Non-pigmented ciliary epithelial cell (primary cell): ENCODE results near the gene MTOR.
A peak's percentile ranks its signal among the peaks of the same experiment; 100 is the strongest.
"Not testable (repeated sequence)": the region's sequence is repeated elsewhere in the genome, so short reads cannot be mapped to it uniquely, and the experiment has no call there.

ENCODE experiments used
- DNase-seq: peaks from one replicate; pipeline ENCODE4 v3.0.0-alpha.2; 2010; ENCODE audit warnings: low read depth

MTOR gene

GRCh38 chr1:11180342-11180744 is 82.0 kb downstream of the MTOR start:
- DNase-seq, result no peak

GRCh38 chr1:11179749-11180148 is 82.6 kb downstream of the MTOR start:
- DNase-seq, result not testable (repeated sequence)

- DNase-seq, result no peak
Measured at GRCh38 chr1:11179125-11179524, 83.2 kb downstream of the MTOR start.

- no peak for DNase-seq
Measured at GRCh38 chr1:11178021-11179015, 84.0 kb downstream of the MTOR start.

- DNase-seq, result no peak
Measured at GRCh38 chr1:11176081-11176706, 86.2 kb downstream of the MTOR start.

- no peak for DNase-seq
Measured at GRCh38 chr1:11175461-11175860, 86.9 kb downstream of the MTOR start.

- DNase-seq, result no peak
Measured at GRCh38 chr1:11174261-11174942, 87.9 kb downstream of the MTOR start.

DNA sequence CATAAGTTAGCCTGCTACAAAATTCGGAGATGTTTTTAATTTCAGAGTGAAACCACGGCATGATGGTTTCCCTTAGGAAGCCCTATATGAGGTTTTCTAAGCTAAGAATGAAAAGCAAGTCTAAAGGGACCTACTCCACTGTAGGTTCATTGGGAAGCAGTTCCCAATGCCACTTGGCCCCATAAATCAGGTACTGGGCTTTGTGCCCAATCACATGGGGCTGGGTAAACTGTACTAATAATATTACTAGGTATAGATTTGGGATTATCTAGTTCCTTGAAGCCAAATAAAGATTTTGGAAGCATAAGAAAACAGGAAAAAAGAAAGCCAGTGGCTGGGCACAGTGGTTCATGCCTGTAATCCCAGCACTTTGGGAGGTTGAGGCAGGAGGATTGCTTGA is 92.2 kb downstream of the MTOR start:
- no peak for DNase-seq

DNA sequence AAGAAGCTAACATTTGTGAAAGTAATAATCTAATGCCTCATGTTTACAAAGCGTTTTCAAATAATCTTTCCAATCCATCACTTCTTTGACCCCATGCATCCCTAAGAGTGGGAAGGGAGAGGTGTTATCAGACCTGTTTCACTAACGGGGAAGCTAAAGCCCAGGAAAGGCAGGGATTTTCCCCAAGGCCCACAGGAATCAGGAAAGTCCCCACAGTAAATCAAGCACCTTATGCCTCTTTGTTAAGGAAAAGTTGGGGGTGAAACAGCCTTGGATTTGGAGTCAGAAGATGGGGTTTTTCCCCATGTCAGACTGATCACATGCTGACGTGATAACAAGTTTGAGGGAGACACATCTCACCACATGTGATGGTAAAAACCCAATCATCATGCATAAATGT is 93.1 kb downstream of the MTOR start:
- DNase-seq, result no peak

- no peak for DNase-seq
Measured at GRCh38 chr1:11168731-11169130, 93.6 kb downstream of the MTOR start.

GRCh38 chr1:11166744-11167143 is 95.6 kb downstream of the MTOR start:
- not testable (repeated sequence) for DNase-seq

DNA sequence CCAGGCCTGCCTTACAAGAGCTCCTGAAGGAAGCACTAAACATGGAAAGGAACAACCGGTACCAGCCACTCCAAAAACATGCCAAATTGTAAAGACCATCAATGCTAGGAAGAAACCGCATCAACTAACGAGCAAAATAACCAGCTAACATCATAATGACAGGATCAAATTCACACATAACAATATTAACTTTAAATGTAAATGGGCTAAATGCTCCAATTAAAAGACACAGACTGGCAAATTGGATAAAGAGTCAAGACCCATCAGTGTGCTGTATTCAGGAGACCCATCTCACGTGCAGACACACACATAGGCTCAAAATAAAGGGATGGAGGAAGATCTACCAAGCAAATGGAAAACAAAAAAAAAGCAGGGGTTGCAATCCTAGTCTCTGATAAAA is 99.6 kb downstream of the MTOR start:
- not testable (repeated sequence) for DNase-seq

DNA sequence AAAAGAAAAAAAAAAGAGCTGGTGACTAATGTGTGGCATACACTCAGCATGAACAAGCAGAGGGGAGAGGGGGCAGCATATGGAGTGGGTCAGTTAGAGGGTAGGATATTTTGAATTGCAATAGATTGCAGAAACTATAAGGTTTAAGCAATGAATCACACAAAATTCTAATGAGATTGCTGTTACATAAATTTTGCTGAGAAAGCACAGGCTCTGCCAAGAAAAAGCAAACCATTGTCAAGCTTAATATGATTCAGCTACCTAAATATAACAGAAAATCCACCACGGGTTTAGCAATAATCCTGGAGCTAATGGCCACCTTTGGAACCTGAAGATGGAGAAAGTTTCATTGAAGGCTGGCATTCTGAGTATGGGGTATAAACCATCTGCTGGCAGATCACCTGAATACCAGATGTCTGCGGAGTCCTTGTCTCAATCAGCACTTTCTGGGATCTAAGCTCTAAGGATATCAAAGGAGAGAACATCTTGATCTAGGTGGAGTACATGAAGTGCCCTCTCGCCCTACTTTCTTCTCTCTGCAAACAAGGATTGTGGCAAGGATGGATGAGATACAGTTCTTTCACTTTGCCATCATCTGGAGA is 103.5 kb downstream of the MTOR start:
- DNase-seq, result peak; percentile 89

GRCh38 chr1:11158291-11158690 is 104.1 kb downstream of the MTOR start:
- no peak for DNase-seq

- no peak for DNase-seq
Measured at GRCh38 chr1:11157867-11158266, 104.5 kb downstream of the MTOR start.

GRCh38 chr1:11157394-11157793 is 105.0 kb downstream of the MTOR start:
- no peak for DNase-seq

- DNase-seq, result no peak
Measured at GRCh38 chr1:11156963-11157362, 105.4 kb downstream of the MTOR start.

GRCh38 chr1:11156441-11156840 is 105.9 kb downstream of the MTOR start:
- no peak for DNase-seq

- no peak for DNase-seq
Measured at GRCh38 chr1:11153184-11153583, 109.2 kb downstream of the MTOR start.

DNA sequence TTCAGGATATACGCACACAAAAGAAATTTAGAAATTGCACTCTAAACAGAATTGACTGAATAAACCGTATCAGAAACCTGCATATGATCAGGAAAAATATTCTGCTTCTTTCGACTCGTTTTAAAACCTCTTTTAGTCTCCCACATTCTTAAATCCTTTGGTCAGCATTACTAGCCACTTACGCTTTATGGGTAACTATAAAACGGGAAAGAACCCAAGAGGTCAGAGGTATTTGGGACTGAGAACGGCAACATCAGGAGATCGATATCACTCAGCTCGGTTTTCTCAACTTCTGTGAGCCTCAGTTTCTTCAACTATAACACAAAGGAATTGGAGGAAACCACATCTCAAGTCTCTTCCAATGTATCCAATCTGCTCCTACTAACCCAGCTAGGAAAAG is 109.6 kb downstream of the MTOR start:
- DNase-seq, result no peak

DNA sequence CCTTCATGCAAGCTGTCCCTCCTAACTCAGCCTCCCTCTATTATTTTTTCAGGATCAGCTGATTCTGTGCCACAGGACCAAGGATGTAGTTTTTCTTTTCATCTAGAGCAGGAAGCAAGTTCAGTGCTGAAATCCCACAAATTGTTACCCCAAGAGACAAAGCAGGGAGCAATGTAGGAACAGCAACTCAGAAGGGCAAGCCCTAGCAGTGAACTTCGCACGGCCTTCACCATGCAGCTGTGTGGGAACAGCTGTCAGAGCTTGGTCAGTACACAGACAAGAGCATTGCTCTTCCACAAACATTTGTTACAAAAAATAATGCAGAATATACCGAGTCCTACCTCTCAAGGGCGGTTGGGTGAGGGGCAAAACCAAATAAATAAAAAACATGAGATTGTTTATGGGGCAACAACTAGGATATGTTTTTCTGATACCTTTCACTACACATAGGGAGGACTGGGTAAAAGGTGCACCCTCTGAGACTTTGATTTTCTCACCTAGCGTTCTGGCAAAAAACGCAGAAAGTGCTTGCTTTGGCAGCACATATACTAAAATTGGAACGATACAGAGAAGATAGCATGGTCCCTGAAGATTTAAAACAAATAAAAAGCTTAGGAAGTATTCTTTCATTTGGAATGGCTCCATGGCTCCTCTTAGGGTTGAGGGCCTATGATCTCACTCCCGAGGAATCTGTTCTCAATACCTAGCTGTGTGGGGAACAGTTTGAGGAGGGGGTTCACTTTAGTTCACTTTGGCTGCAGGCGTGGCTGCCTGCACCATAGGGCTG is 110.3 kb downstream of the MTOR start:
- no peak for DNase-seq

DNA sequence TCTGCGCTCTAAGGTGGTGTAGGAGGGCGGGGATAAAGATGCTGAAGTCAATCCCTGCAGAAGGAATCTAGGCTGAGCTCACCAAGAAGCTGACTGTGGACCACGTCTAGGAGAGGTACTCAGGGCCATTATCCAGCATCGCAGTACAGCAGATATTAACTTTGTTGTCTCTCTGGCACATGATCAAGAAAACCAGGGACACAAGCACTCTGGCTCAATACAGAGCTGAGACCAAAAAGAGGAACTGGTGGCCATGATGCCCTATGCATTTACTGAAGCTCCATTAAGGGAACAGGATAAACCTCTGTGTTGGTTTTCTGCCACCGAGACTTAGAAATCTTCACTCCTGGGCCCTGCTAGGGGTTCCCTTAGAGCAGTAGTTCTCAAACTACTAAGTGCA is 111.2 kb downstream of the MTOR start:
- no peak for DNase-seq
